Right lobe of liver (tissue), 4 donors: ENCODE measurements around the gene CTDP1.

Experiments used
- POLR2A ChIP-seq: fragments of 450-650 bp; IDR thresholded peaks from one replicate; pipeline ENCODE4 v1.6.1; 2017; ENCODE audit warnings: antibody characterized with exemption, mild to moderate bottlenecking
- TF ChIP-seq, protein P1 (sequence below), 4 donors: fragments of 200-600 bp in 3 of 4; fragments of 450-650 bp in 1 of 4; IDR thresholded peaks; one replicate each; pipeline versions ENCODE4 v1.5.1 to v1.8.0; 2016 to 2022; ENCODE audit warnings: antibody characterized with exemption in 4 of 4, mild to moderate bottlenecking in 2 of 4
- donor health status: DM: no; HTN: no; CAD: no.
- donor health status: DM: no; HTN: no; CAD: no.
- donor health status: DM: no; HTN: yes; CAD: no.

DNA sequence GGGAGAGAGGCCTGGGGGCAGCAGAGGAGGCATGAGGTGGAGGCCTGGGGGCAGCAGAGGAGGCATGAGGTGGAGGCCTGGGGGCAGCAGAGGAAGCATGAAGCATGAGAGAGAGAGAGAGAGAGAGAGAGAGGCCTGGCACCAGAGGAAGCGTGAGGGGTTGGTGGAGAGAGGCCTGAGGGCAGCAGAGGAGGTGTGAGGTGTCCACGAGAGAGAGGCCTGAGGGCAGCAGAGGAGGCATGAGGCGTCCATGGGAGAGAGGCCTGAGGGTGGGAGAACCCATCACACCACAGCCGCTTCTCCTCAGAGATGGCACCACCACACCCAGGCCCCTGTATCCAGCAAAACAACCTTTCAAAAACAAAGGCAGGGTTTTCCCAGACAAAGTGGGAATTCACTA, 62.5 kb downstream of the CTDP1 start:
- no peak for TF ChIP-seq POLR2A
- TF ChIP-seq, protein P1, sequence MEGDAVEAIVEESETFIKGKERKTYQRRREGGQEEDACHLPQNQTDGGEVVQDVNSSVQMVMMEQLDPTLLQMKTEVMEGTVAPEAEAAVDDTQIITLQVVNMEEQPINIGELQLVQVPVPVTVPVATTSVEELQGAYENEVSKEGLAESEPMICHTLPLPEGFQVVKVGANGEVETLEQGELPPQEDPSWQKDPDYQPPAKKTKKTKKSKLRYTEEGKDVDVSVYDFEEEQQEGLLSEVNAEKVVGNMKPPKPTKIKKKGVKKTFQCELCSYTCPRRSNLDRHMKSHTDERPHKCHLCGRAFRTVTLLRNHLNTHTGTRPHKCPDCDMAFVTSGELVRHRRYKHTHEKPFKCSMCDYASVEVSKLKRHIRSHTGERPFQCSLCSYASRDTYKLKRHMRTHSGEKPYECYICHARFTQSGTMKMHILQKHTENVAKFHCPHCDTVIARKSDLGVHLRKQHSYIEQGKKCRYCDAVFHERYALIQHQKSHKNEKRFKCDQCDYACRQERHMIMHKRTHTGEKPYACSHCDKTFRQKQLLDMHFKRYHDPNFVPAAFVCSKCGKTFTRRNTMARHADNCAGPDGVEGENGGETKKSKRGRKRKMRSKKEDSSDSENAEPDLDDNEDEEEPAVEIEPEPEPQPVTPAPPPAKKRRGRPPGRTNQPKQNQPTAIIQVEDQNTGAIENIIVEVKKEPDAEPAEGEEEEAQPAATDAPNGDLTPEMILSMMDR (IDR thresholded peaks at IDR 0.05) = no peak
